HuH-7.5 (cell line): ENCODE data around the gene CCDC60.

Source experiments
- DNase-seq: peaks from one replicate; pipeline ENCODE4 v3.0.0; 2011; ENCODE audit warnings: low spot score

Gene CCDC60

DNA sequence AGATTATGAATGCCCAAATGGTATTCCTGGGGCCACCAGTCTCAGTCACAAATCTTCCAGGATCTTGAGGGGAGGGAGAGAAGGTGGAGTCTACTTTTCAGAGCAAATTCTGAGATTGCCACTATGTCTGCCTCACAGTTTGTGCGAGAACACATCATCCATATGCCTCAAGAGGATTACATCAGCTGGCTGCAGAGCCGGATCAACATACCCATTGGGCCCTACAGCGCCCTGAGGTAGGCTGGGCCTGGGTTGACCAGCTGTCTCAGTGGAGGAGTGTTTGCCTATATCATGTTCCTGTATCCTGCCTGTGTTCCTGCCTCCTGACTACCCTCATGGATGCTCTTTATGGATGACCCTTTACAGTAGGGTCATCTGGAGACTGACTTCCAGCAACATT lies 205.9 kb downstream of the CCDC60 start:
- no peak for DNase-seq

DNA sequence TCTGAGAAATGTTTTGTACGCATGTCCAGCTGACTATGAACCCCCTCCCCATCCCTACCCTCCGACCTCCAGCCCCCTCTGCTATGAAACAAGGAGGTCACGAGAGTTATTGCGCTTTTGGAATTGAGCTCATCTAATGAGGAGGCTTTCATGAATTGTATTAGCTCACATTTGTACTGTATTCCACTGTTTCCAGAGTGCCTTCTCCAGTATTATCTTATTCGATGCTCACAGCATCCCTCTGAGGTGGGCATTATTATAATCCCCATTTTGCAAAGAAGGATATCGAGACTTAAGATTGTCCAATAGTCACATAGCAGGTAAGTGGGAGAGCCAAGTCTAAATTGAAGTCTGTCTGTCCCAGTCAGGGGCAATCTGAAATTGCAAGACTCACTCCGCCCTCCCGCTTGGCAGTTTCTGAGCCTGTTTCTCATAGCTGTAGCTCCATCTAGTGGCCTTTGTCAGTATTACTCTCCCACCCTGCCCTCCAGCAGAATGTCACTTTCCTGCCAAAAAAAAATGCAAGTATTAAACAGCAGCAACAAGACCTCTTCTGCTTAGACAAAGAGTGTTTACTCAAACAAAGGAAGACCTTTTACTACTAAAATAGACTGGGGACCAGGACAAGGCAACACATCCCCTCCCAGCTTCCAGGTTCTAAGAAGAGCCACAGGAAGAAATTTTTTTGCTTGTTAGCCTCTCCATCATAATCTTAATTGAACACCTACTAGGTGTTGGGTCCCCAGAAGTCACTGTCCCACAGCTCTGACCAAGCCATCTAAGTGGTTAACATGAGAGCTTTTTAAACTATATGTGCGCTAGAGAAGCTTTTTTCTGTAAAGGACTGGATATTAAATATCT lies 210.5 kb downstream of the CCDC60 start:
- DNase-seq, result peak; percentile 47

DNA sequence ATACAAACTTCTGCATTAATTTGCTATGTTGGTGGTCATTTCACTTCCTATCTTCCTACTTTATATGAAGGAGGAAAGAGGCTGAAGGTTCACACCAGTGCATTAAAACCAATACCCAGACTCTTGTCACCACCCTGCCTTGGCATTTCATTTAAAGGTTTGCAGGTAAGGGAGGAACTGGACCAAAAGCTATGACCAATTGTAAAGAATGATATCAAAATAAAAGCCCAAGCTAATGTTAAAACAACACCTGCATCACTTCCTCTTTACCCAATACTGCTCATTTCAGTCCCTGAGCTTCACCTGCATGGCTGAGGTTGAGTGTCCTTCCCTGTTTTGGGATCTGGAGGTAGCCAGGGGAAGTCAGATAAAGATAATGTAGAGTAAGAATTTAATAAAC lies 211.8 kb downstream of the CCDC60 start:
- no peak for DNase-seq

- no peak for DNase-seq
Measured at GRCh38 chr12:119547001-119547400, 212.5 kb downstream of the CCDC60 start.

DNA sequence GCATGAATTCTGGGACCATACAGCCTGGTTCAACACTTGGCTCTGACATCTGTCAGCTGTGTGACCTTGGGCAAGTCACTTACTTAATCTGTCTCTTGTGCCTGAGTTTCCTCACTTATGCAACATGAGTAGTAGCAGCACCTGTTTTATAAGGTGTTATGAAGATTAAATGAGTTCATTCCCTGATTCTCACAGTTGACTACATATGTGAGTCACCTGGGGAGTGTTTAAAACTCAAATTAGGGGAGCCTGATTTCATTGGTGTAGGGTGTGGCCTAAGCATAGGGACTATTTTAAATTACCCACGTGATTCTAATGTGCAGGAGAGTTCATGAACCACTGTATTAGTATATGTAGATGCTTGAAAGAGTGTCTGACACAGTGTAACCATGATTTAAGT lies 222.3 kb downstream of the CCDC60 start:
- DNase-seq, result no peak

DNA sequence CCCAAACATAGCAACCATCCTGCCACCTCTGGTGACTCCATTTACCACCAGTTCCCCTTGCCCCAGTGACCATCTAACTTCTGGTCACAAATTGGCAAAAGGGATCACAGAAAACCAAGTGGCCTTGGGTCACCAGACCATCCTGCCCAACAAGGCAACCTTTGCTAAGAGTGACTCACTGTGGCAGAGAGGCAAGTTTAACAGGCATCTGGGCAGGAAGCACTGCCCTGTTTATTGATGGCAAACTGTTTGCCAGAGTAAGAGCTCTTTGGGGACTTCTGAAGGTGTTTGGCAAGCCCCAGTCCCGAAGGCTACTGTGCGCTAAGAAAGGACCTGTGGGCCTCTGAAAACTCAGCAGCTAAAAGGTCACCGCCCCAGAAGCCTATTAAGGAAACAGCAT lies 230.9 kb downstream of the CCDC60 start:
- no peak for DNase-seq

- no peak for DNase-seq
Measured at GRCh38 chr12:119570771-119571170, 236.2 kb downstream of the CCDC60 start.

DNA sequence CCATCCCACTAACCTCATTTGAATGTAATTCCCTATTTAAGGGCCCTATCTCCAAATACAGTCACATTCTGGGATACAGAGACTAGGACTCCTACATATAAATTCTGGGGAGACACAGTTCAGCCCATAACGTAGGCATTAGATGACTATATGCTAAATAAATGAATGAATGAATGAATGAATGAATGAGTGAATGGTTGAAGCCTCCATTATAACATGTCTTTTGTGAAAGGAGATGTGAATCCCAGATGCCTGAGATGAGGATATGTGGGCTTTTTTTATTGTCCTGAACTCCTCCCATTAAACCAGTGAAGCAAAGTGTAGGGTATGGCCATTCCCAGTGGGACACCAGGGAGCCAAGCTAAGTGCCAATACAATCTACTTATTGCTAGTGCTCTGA lies 238.6 kb downstream of the CCDC60 start:
- DNase-seq, result no peak

- DNase-seq, result no peak
Measured at GRCh38 chr12:119574255-119574654, 239.7 kb downstream of the CCDC60 start.

- no peak for DNase-seq
Measured at GRCh38 chr12:119576118-119576810, 241.7 kb downstream of the CCDC60 start.

DNA sequence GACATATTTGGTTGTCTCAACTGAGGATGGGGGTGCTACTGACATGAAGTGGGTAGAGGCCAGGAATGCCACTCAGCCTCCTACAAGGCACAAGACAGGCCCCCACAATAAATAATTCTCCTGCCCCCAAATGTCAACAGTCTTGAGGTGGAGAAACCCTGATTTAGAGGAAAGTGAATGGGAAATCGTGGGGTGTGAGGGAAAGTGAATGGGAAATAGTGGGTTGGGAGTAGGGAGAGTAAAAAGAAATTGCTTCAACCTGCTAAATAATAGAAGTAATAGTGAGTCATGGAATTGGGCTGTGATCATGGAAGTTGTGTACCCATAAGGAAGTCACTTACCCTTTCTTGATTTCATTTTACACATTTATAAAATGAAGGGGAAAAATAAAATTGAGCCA lies 242.4 kb downstream of the CCDC60 start:
- DNase-seq, result no peak

GRCh38 chr12:119578112-119578511 lies 243.6 kb downstream of the CCDC60 start:
- no peak for DNase-seq

DNA sequence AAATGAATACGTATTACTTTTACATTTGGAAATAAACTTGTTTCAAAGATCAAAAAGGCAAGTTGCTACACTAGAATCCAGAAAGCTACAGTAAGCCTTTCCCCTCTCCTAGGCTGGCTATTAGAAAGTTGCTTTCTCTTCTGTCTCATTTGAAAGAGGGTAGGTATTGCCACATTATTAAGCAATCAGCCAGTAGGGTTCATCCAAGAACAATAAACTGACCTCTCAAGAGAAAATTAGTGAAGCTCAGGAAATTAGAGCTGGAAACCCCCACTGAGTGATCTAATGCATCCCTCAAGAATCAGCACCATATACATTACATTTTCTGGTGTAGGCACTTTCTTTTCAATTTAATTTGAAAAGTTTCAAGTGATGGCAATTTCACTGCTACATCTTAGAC lies 254.6 kb downstream of the CCDC60 start:
- DNase-seq, result no peak

GRCh38 chr12:119589634-119590033 lies 255.1 kb downstream of the CCDC60 start:
- DNase-seq, result no peak
